ENCODE data around the gene C21orf91.

- TF ChIP-seq EGR1 (conservative IDR thresholded peaks at IDR 0.05) (no peak), PATZ1 (CRISPR knock-in tag; IDR thresholded peaks at IDR 0.05; ENCODE audit: borderline replicate concordance) (no peak), EP300 (IDR thresholded peaks at IDR 0.05; ENCODE audit: low read length) (no peak), CHD2 (IDR thresholded peaks at IDR 0.05; ENCODE audit: low read depth, low read length) (no peak), HIVEP1 (CRISPR knock-in tag; IDR thresholded peaks at IDR 0.05) (no peak), NR2C2 (CRISPR knock-in tag; IDR thresholded peaks at IDR 0.05) (no peak), NR2C2 (tag; IDR thresholded peaks at IDR 0.05) (no peak), POLR2A (conservative IDR thresholded peaks at IDR 0.05) (no peak), SIN3B (IDR thresholded peaks at IDR 0.05; ENCODE audit: low read depth) (no peak), ZNF134 (CRISPR knock-in tag; conservative IDR thresholded peaks at IDR 0.05) (no peak), BRCA1 (IDR thresholded peaks at IDR 0.05) (no peak), BRCA1 (CRISPR knock-in tag; IDR thresholded peaks at IDR 0.05) (no peak)
- TF ChIP-seq, protein P1, sequence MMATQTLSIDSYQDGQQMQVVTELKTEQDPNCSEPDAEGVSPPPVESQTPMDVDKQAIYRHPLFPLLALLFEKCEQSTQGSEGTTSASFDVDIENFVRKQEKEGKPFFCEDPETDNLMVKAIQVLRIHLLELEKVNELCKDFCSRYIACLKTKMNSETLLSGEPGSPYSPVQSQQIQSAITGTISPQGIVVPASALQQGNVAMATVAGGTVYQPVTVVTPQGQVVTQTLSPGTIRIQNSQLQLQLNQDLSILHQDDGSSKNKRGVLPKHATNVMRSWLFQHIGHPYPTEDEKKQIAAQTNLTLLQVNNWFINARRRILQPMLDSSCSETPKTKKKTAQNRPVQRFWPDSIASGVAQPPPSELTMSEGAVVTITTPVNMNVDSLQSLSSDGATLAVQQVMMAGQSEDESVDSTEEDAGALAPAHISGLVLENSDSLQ (IDR thresholded peaks at IDR 0.05): no peak
- TF ChIP-seq, protein P2, sequence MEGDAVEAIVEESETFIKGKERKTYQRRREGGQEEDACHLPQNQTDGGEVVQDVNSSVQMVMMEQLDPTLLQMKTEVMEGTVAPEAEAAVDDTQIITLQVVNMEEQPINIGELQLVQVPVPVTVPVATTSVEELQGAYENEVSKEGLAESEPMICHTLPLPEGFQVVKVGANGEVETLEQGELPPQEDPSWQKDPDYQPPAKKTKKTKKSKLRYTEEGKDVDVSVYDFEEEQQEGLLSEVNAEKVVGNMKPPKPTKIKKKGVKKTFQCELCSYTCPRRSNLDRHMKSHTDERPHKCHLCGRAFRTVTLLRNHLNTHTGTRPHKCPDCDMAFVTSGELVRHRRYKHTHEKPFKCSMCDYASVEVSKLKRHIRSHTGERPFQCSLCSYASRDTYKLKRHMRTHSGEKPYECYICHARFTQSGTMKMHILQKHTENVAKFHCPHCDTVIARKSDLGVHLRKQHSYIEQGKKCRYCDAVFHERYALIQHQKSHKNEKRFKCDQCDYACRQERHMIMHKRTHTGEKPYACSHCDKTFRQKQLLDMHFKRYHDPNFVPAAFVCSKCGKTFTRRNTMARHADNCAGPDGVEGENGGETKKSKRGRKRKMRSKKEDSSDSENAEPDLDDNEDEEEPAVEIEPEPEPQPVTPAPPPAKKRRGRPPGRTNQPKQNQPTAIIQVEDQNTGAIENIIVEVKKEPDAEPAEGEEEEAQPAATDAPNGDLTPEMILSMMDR (IDR thresholded peaks at IDR 0.05 in 2 of 3, conservative IDR thresholded peaks at IDR 0.05 in 1 of 3; ENCODE audit: insufficient read depth in 2 of 3, low read depth in 1 of 3, low read length in 3 of 3): no peak
- TF ChIP-seq, protein P3, sequence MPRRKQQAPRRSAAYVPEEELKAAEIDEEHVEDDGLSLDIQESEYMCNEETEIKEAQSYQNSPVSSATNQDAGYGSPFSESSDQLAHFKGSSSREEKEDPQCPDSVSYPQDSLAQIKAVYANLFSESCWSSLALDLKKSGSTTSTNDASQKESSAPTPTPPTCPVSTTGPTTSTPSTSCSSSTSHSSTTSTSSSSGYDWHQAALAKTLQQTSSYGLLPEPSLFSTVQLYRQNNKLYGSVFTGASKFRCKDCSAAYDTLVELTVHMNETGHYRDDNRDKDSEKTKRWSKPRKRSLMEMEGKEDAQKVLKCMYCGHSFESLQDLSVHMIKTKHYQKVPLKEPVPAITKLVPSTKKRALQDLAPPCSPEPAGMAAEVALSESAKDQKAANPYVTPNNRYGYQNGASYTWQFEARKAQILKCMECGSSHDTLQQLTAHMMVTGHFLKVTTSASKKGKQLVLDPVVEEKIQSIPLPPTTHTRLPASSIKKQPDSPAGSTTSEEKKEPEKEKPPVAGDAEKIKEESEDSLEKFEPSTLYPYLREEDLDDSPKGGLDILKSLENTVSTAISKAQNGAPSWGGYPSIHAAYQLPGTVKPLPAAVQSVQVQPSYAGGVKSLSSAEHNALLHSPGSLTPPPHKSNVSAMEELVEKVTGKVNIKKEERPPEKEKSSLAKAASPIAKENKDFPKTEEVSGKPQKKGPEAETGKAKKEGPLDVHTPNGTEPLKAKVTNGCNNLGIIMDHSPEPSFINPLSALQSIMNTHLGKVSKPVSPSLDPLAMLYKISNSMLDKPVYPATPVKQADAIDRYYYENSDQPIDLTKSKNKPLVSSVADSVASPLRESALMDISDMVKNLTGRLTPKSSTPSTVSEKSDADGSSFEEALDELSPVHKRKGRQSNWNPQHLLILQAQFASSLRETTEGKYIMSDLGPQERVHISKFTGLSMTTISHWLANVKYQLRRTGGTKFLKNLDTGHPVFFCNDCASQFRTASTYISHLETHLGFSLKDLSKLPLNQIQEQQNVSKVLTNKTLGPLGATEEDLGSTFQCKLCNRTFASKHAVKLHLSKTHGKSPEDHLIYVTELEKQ (CRISPR knock-in tag; IDR thresholded peaks at IDR 0.05): no peak
These were observed 60.5 kb downstream of the C21orf91 start for GRCh38 chr21:17758683-17759082.
